ENCODE data around the gene TMEM273.
A peak's percentile ranks its signal among the peaks of the same experiment; 100 is the strongest.

TMEM273 gene

DNA sequence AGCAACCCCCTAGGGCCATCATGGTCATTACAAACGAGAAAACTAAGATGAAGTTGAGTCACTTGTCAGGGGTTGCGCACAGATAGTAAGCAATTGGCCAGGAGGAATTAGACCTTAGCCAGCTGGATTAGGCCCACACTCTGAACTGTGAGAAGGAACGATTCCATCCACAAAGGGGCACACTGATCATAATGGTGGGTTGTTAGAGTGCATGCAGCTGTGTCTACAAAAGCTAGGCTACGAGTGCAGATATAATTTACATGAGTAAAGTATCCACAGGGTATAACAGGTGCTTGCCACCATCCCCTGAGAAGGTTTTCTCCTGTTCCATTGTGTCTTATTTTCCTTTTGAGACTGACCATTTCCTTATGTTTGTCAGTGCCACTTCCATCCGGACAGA is 37.8 kb downstream of the TMEM273 start:
- Mint-ChIP-seq H3K4me1 (peaks cover 49% of the 10 kb centered on the region), H3K27me3 (ENCODE audit: low read depth) (peaks cover 18% of the 10 kb centered on the region), H3K4me3 (no peak overlapping the region), H3K27ac (peak overlapping the region in 1 of 3 experiments; percentile 48), H3K36me3 (ENCODE audit: low read depth) (peaks cover 5% of the 10 kb centered on the region), H3K9me3 (peaks cover 24% of the 10 kb centered on the region)
- TF ChIP-seq, protein P1, sequence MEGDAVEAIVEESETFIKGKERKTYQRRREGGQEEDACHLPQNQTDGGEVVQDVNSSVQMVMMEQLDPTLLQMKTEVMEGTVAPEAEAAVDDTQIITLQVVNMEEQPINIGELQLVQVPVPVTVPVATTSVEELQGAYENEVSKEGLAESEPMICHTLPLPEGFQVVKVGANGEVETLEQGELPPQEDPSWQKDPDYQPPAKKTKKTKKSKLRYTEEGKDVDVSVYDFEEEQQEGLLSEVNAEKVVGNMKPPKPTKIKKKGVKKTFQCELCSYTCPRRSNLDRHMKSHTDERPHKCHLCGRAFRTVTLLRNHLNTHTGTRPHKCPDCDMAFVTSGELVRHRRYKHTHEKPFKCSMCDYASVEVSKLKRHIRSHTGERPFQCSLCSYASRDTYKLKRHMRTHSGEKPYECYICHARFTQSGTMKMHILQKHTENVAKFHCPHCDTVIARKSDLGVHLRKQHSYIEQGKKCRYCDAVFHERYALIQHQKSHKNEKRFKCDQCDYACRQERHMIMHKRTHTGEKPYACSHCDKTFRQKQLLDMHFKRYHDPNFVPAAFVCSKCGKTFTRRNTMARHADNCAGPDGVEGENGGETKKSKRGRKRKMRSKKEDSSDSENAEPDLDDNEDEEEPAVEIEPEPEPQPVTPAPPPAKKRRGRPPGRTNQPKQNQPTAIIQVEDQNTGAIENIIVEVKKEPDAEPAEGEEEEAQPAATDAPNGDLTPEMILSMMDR (IDR thresholded peaks at IDR 0.05; ENCODE audit: unreplicated experiment in 3 of 3), result no peak

DNA sequence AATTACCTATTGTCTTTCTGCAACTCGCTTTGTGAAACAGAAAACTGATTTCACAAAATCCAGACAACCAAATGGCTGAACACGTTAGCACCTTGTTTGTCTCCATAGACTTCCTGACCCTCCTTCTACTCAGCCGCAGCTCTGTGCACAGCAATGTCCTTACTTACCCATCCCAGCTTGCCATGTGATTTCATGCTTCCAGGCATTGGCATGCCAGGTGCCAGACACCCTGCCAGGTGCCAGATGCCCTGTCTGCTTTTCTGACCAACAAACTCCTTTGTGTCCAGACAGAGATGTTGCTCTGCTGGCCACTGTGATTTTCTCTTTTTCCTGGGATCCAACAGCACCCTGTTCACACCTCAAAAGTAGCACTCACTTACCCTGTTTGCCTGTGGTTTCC is 38.3 kb downstream of the TMEM273 start:
- Mint-ChIP-seq H3K36me3 (ENCODE audit: low read depth) (peaks cover 5% of the 10 kb centered on the region), H3K27ac (peak overlapping the region in 2 of 3 experiments; percentile 1 to 48), H3K9me3 (peaks cover 27% of the 10 kb centered on the region), H3K4me1 (peaks cover 55% of the 10 kb centered on the region), H3K4me3 (no peak overlapping the region), H3K27me3 (ENCODE audit: low read depth) (peaks cover 14% of the 10 kb centered on the region)
- TF ChIP-seq, protein P1 (IDR thresholded peaks at IDR 0.05; ENCODE audit: unreplicated experiment in 3 of 3), result no peak

DNA sequence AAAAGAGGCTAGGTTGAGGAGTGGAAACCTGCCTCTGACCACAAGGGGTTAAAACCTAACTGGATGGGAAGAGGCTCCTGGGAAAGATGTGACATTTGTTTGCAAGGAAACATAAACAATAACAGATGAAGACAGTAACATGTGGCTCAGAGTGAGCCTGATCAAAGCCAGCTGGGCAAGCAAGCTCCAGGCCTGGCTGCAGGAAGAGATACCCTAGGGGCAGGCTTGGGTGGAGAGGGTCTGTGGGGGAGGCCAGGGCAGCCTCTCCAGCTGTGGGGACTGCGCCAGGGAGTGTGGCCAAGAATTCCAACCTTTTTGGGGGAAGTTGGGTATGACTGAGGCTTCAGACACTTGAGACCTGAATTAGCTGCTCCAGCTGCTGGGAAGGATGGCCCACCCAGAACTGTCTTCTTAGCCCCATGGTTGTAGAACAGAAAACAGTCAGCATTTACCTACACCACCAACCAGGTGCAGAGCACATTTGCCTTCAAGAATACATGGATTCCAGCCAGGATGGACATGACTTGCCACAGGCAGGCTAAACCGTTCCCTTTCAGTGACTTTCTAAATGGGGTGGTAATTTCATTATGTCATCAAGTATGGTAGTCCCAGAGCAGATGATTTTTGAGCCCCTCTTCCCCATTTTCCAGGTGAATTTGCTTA is 44.0 kb downstream of the TMEM273 start:
- H3K9me3 Mint-ChIP-seq, result peaks cover 23% of the 10 kb centered on the region
- peak overlapping the region in 1 of 3 experiments; percentile 68 for H3K4me3 Mint-ChIP-seq
- peaks cover 6% of the 10 kb centered on the region for H3K27me3 Mint-ChIP-seq (ENCODE audit: low read depth)
- H3K4me1 Mint-ChIP-seq, result peaks cover 64% of the 10 kb centered on the region
- H3K36me3 Mint-ChIP-seq (ENCODE audit: low read depth), result peaks cover 5% of the 10 kb centered on the region
- TF ChIP-seq, protein P1 (IDR thresholded peaks at IDR 0.05; ENCODE audit: unreplicated experiment in 3 of 3), result no peak
- H3K27ac Mint-ChIP-seq, result peak overlapping the region in 2 of 3 experiments; percentile 43 to 76

DNA sequence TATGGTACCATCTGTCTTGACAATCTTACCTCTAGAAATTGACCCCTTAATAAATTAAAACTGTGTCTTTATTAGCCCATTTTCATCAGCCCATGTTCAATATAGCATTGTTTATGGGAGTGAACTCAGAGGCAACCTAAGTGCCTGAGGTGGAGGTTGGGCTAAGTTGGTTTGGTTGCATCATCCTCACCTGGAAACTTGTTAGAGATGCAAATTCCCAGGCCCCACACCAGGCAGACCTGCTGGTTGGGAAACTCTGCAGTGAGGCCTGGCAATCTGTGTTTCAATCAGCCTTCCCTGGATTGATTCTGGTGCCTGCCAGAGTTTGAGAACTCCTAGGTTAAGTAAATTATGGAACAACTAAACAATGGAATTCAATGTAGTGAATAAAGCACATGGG is 44.9 kb downstream of the TMEM273 start:
- no peak overlapping the region for H3K4me3 Mint-ChIP-seq
- peak overlapping the region in 1 of 3 experiments; percentile 43 for H3K27ac Mint-ChIP-seq
- TF ChIP-seq, protein P1 (IDR thresholded peaks at IDR 0.05; ENCODE audit: unreplicated experiment in 3 of 3), result no peak
- peaks cover 61% of the 10 kb centered on the region for H3K4me1 Mint-ChIP-seq
- peaks cover 2% of the 10 kb centered on the region for H3K36me3 Mint-ChIP-seq (ENCODE audit: low read depth)
- H3K9me3 Mint-ChIP-seq, result peaks cover 17% of the 10 kb centered on the region
- peaks cover 6% of the 10 kb centered on the region for H3K27me3 Mint-ChIP-seq (ENCODE audit: low read depth)

DNA sequence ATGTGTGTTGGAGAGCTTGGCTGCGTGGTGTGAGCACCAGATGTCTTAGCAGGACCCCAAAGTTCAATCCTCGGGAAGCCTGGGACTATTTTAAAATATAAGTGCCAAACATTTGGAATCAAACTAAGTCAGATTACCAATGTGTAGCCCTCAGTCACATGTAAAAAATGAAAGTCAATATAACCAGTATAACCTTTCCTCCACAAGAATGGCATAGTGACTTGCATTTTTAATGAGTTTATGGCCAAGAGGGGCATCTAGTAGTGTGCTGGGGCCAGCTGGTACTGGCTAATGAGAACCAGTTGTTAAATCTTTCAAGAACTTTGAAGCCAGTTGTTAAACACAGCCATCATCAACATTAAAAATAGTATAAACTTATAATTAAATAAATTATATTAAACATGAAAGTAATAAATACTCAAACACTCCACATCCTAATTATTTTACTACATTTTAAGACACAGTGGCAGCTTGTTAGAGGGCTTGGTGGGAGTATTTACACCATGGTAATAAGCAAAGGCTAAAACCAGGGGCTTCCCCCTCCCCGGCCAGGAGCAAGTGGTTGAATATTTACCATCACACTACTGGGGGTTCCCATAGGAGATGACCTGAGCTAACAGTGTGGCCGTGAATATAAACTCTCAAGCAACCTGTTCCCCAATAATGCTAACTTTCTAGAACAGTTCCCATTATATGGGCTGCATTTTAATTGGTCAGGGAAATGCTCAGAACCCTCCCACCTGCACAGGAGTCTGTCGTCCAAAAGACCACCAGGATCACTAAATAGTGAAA is 46.5 kb downstream of the TMEM273 start:
- Mint-ChIP-seq H3K9me3 (peaks cover 13% of the 10 kb centered on the region), H3K36me3 (ENCODE audit: low read depth) (no peaks in the 10 kb centered on the region), H3K27me3 (ENCODE audit: low read depth) (peaks cover 9% of the 10 kb centered on the region), H3K4me3 (no peak overlapping the region), H3K4me1 (peaks cover 63% of the 10 kb centered on the region), H3K27ac (peak overlapping the region in 2 of 3 experiments; percentile 62 to 80)
- TF ChIP-seq, protein P1 (IDR thresholded peaks at IDR 0.05; ENCODE audit: unreplicated experiment in 3 of 3), result no peak

Data from nephron (organoid).